ENCODE results near the gene CKS2. TPM values are rescaled to one million over a fixed set of nuclear protein-coding genes. Genes with fewer than 3 reads are reported as not detected.

Gene CKS2
- total RNA-seq, 1 experiment from 2014 or later = 132 TPM

DNA sequence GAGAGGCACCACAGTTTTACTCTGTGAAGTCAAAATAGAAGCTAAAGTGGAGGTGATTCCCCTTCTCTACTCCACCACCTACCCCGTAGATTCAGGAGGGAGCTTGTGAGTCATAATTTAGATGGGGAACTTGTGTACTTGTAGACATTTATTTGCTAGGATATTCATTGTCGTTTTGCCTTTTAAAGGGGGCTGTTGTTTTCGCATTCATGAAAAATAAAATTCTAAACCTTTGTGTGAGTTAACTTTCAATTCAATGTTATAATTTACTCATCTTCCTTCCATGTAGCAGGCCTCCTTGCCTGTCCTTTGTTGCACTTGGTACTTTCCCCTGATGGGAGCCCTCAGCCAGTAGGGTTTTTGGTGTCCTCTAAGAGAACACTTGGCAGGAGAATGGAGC, 29.3 kb downstream of the CKS2 start:
- no peak overlapping the region for H3K4me3 ChIP-seq (ENCODE audit: low read depth in 2 of 2, low read length in 2 of 2)
- no peaks in the 10 kb centered on the region for H3K27me3 ChIP-seq (ENCODE audit: control insufficient read depth, insufficient read depth, low read length)
- TF ChIP-seq, protein P1, sequence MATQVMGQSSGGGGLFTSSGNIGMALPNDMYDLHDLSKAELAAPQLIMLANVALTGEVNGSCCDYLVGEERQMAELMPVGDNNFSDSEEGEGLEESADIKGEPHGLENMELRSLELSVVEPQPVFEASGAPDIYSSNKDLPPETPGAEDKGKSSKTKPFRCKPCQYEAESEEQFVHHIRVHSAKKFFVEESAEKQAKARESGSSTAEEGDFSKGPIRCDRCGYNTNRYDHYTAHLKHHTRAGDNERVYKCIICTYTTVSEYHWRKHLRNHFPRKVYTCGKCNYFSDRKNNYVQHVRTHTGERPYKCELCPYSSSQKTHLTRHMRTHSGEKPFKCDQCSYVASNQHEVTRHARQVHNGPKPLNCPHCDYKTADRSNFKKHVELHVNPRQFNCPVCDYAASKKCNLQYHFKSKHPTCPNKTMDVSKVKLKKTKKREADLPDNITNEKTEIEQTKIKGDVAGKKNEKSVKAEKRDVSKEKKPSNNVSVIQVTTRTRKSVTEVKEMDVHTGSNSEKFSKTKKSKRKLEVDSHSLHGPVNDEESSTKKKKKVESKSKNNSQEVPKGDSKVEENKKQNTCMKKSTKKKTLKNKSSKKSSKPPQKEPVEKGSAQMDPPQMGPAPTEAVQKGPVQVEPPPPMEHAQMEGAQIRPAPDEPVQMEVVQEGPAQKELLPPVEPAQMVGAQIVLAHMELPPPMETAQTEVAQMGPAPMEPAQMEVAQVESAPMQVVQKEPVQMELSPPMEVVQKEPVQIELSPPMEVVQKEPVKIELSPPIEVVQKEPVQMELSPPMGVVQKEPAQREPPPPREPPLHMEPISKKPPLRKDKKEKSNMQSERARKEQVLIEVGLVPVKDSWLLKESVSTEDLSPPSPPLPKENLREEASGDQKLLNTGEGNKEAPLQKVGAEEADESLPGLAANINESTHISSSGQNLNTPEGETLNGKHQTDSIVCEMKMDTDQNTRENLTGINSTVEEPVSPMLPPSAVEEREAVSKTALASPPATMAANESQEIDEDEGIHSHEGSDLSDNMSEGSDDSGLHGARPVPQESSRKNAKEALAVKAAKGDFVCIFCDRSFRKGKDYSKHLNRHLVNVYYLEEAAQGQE (IDR thresholded peaks at IDR 0.05; ENCODE audit: insufficient read depth in 1 of 2, low read depth in 2 of 2, low read length in 1 of 2) = no peak
- TF ChIP-seq, protein P2, sequence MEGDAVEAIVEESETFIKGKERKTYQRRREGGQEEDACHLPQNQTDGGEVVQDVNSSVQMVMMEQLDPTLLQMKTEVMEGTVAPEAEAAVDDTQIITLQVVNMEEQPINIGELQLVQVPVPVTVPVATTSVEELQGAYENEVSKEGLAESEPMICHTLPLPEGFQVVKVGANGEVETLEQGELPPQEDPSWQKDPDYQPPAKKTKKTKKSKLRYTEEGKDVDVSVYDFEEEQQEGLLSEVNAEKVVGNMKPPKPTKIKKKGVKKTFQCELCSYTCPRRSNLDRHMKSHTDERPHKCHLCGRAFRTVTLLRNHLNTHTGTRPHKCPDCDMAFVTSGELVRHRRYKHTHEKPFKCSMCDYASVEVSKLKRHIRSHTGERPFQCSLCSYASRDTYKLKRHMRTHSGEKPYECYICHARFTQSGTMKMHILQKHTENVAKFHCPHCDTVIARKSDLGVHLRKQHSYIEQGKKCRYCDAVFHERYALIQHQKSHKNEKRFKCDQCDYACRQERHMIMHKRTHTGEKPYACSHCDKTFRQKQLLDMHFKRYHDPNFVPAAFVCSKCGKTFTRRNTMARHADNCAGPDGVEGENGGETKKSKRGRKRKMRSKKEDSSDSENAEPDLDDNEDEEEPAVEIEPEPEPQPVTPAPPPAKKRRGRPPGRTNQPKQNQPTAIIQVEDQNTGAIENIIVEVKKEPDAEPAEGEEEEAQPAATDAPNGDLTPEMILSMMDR (IDR thresholded peaks at IDR 0.05) = no peak
- TF ChIP-seq SIN3A (IDR thresholded peaks at IDR 0.05; ENCODE audit: borderline replicate concordance, insufficient read depth, low read depth, low read length) (no peak), TCF7L2 (IDR thresholded peaks at IDR 0.05; ENCODE audit: low read depth, low read length) (no peak), POLR2AphosphoS5 (IDR thresholded peaks at IDR 0.05; ENCODE audit: low read depth, low read length) (no peak)
- H3K27ac ChIP-seq (ENCODE audit: low read length) = no peak overlapping the region
- ATAC-seq (no peak), DNase-seq (ENCODE audit: low read depth, low spot score) (no peak)
- ChIA-PET POLR2A (no interaction called here), CTCF (no interaction called here)
- intact Hi-C loops (cut with micrococcal nuclease; ENCODE audit: unreplicated experiment) (no loop called here), in situ Hi-C loops (cut with HindIII; ENCODE audit: low pct_unique_long_range_greater_than_20kb, low sequenced_read_pairs) (no loop called here)
- BruUV-seq (replicated peaks) = no TSS peak
- H3K9me3 ChIP-seq (ENCODE audit: control insufficient read depth, insufficient read depth, low read depth, low read length) = no peaks in the 10 kb centered on the region
- no peaks in the 10 kb centered on the region for H3K4me1 ChIP-seq (ENCODE audit: control insufficient read depth, insufficient read depth, low read length)
- no peaks in the 10 kb centered on the region; the same call in 1 of the 2 replicates for H3K36me3 ChIP-seq (ENCODE audit: control insufficient read depth, insufficient read depth, low read length)

DNA sequence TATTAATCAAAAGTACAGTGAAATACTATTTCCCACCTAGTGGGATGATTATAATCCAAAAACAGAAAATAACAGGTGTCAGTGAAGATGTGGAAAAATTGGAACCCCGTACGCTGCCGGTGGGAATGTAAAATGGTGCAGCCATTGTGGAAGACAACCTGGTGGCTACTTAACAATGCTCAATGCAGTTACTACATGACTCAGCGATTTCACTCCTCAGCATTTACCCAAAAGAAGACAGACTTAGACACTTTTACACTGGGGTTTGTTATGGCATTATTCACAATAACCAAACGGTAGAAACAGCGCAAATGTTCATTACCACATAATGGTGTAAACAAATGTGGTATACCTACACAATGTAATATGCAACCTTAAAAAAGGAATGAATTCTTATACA, 31.2 kb downstream of the CKS2 start:
- no peak overlapping the region for H3K4me3 ChIP-seq (ENCODE audit: low read depth in 2 of 2, low read length in 2 of 2)
- BruUV-seq (replicated peaks) = no TSS peak
- in situ Hi-C loops (cut with HindIII; ENCODE audit: low pct_unique_long_range_greater_than_20kb, low sequenced_read_pairs) = no loop called here
- ChIA-PET CTCF (no interaction called here), POLR2A (no interaction called here)
- intact Hi-C loops (cut with micrococcal nuclease; ENCODE audit: unreplicated experiment) = no loop called here
- H3K27me3 ChIP-seq (ENCODE audit: control insufficient read depth, insufficient read depth, low read length) = no peaks in the 10 kb centered on the region
- no peak overlapping the region for H3K27ac ChIP-seq (ENCODE audit: low read length)
- no peak for TF ChIP-seq SIN3A (IDR thresholded peaks at IDR 0.05; ENCODE audit: borderline replicate concordance, insufficient read depth, low read depth, low read length)
- TF ChIP-seq, protein P1 (IDR thresholded peaks at IDR 0.05; ENCODE audit: insufficient read depth in 1 of 2, low read depth in 2 of 2, low read length in 1 of 2) = no peak
- TF ChIP-seq, protein P2 (IDR thresholded peaks at IDR 0.05) = no peak
- TF ChIP-seq POLR2AphosphoS5 (IDR thresholded peaks at IDR 0.05; ENCODE audit: low read depth, low read length) = no peak
- TF ChIP-seq TCF7L2 (IDR thresholded peaks at IDR 0.05; ENCODE audit: low read depth, low read length) = no peak
- no peaks in the 10 kb centered on the region for H3K9me3 ChIP-seq (ENCODE audit: control insufficient read depth, insufficient read depth, low read depth, low read length)
- no peaks in the 10 kb centered on the region for H3K4me1 ChIP-seq (ENCODE audit: control insufficient read depth, insufficient read depth, low read length)
- DNase-seq (ENCODE audit: low read depth, low spot score) (no peak), ATAC-seq (no peak)
- H3K36me3 ChIP-seq (ENCODE audit: control insufficient read depth, insufficient read depth, low read length) = no peaks in the 10 kb centered on the region; the same call in 1 of the 2 replicates
